Dedifferentiated amniotic fluid mesenchymal stem cell (primary cell): ENCODE measurements around the gene DPF3.

Experiments
- DNase-seq: peaks from one replicate; pipeline ENCODE4 v3.0.0-alpha.2; 2016; ENCODE audit errors: extremely low spot score

DPF3 gene

GRCh38 chr14:72904840-72905561, 11.1 kb upstream of the DPF3 start:
- peak; percentile 83 for DNase-seq

DNA sequence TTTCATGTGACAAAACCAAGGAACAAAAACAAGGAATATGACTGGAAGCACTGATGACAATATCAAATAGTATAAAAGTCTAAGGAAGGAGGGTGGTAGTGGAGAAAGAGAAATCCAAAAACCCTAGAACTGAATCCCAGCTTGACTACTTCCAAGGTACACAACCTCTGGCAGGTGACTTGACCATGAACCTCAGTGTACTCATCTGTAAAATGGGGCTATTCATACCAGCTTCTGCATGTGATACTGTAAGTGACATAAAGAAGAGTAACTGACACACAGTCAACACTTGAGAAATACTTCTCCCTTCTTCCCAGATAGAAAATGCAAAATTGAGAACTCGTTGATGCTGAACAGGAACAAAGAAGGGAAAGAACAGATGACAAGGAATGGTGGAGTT, 10.3 kb upstream of the DPF3 start:
- no peak for DNase-seq

- no peak for DNase-seq
Measured at GRCh38 chr14:72903716-72904115, 9.8 kb upstream of the DPF3 start.

- no peak for DNase-seq
Measured at GRCh38 chr14:72902801-72903530, 9.1 kb upstream of the DPF3 start.

DNA sequence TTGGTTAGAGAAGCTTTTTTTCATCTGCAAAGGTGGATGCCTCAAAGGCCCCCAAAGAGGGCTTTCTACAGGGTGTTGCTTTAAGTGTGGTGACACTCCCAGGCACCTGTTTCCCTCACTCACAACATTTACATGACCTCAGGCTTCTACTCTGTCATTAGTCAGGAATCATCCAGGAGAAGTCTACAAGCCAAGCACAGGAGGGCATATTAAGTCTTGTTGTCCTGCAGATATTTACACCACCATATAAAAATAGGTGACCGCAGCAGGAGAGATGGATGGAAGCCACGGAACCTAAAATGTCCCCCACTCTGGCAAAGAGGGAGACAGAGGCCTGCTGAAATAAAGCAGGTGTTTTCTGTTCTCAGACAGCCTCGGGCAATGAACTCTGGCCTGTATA, 7.5 kb upstream of the DPF3 start:
- DNase-seq, result no peak

GRCh38 chr14:72898448-72898847, 4.5 kb upstream of the DPF3 start:
- no peak for DNase-seq

DNA sequence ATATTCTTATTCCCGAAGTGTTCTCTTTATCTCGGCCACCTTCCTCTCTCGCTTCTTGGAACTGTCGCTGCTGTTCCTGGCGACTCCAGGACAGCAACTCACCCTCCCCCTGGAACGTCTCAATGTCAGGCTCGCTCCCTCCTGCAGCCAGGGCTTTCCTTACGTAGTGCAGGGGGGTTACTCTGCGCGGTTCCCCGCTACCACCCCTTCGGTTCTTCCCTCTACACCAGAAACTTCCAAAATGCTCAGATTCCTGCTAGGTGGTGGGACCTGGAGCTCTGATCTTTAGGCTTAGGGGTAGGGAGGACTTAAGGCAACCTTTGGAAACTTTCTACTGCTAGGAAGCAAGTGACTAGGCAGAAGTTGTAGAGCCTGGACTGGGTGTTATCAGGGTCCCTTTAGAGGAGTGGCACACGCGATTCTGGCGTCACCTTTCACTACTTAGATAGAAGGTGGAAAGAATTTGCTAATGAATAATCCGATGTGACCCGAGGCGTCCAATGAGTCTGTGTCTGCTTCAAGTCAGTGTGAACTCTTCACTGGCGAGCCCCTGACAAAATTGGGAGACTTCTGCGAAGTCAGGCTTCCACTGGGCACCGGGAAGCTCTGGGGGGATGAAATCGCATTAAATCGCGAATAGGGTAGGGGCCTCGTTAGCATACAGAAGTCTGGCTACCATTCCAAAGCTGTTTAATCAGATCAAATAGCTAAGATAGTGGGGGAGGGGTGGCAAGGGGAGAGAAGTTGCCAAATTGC, 900 bp upstream of the DPF3 start:
- no peak for DNase-seq

GRCh38 chr14:72894323-72894622, 372 bp upstream of the DPF3 start:
- no peak for DNase-seq

DNA sequence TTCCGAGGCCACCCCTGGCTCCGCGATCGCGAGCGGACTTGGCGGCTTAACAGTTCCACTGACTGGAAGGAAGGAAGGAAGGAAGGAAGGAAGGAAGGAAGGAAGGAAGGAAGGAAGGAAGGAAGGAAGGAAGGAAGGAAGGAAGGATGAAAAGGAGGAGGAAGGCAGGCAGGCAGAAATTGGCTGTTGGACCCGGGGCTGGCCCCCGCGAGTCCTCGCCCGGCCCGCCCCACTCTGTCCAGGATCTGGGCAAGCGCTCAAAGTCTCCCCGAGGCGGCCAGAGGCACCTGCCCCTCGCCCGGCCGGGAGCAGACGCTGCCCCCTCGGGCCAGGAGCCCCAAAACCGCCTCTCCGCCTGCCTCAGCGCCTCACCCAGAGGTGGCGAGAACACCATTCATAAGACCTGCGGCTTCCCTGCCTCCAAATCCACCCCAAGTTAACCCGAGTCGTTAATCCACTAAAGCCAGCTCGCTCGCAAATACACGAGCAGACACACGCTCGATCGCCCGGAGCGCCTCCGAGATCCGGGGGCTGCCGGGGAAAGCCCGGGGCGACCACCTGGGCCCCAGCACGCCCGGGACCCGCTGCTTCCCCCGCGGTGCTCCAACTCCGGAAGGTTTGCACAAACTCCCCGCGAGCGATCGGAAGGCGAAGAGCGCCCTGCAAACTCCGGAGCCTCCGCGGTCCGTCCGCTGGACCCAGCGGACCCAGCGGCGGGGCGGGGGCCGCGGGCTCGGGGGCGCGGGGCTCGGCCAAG, 844 bp downstream of the DPF3 start:
- no peak for DNase-seq

DNA sequence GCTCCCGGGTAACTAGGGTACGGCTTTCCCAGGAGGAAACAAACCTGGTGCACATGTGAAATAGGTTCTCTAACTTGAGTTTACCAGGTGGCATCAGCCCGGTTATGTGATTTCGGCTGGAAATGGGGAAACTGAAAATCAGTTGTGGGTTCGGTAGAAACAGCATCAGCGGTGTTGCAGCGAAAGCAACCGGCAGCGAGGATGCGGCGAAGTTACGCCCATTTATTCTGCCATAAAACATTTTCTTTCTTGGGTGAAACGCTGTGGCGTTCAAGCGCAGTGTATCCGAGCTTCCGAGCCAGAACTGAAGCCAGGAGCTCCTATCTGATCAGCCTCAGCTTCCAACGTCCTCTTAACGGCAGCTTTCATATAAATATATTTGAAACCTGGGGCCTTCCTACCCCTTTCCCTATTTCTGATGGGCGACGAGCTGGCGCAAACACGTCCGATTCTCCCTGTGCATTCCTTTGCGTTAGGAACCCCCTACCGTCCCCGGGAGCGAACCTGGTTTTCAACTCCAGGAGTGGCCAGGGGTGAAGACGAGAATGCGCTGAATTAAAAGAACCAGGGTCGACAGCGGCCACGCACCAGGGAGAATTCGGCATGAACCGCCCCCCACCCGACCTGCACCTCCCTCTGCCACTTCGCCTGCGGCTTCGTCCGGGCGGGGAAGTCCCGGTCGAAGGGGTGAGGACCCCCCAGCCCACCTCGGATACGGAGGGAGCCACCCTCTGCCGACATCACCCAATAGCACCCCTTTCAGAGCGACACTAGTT, 1.6 kb downstream of the DPF3 start:
- no peak for DNase-seq

- no peak for DNase-seq
Measured at GRCh38 chr14:72891666-72892102, 2.2 kb downstream of the DPF3 start.

- no peak for DNase-seq
Measured at GRCh38 chr14:72889366-72889765, 4.5 kb downstream of the DPF3 start.

DNA sequence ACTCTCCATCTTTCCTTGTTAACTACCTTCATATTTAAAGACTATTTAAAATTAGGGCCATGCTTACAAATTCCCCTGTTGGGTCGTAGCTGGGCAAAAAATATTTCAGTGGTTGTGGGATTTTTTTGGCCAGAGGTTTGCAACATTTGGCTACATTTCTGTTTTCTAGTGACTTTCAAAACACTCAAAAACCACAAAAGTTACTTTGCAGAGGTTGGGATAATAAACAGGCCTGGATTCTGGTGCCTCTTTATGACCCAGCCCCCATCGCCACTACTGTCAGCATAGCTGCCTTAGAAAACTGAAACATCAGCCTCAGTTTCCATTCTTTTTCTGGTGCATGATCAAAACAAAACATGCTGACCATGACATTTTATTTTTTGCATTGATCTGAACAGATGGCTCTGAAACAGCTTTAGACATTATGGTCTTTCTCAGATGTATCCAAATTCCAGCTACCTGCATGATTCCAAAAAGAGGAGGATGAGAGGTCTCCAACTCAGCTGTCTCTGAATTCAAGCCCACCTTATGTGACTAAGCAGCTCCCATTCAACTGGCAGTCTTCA, 5.2 kb downstream of the DPF3 start:
- DNase-seq, result no peak

DNA sequence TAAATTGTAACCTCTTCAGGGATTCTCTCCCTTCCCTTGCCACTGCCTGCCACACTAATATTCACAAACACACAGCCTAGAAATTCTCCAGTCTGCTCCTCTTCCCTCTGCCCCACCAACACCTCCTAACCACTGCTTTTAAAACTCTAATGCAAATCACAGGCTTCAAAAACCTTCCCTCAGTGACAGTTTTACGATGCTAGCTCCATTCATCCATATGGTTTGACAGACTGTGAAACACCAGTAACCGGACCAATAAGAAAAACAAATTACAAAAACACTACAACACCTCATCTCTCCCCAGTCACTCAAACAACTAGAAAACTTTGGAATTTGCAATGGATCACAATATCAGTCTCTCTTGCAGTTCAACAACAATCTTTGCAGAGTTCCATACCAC, 5.7 kb downstream of the DPF3 start:
- DNase-seq, result no peak

- DNase-seq, result no peak
Measured at GRCh38 chr14:72887514-72887913, 6.4 kb downstream of the DPF3 start.

DNA sequence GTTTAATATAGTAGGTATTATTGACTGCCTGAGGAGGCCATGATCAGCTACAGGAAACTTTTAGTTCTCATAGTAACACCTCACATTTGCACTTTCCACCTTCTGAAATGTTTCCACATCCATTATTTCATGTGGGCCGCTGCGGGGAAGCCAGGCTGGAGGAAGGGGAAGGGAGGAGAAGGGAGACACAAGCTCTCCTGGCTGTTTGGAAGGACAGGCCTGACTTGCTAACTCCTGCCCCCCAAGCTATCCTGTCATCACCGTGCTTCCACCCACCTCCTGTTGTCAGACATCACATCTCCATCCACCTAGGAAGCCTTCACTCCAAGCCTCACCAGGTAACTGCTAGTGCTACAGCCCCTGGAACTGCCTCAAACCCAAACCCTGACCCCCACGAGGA, 9.5 kb downstream of the DPF3 start:
- DNase-seq, result no peak

- DNase-seq, result no peak
Measured at GRCh38 chr14:72883961-72884360, 9.9 kb downstream of the DPF3 start.

- no peak for DNase-seq
Measured at GRCh38 chr14:72883109-72883508, 10.8 kb downstream of the DPF3 start.

DNA sequence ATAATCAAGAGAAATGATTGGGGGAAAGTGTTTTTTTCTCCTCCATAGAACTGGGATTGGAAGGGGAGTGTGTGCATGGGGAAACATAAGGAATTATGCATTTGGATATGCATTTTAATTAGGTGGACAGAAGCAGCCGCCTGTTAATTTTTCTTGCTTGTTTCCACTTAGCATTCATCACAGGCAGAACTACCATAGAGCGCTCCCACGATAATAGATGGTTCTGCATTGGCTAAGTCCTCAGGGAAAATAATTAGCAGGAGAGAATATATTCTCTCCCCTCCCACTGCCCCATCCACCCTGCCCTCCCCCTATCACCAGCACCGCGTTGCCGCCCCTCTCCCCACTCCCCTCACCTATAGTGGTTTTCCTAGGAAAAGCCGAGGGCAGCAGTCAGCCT, 11.4 kb downstream of the DPF3 start:
- DNase-seq, result no peak

- DNase-seq, result no peak
Measured at GRCh38 chr14:72882047-72882446, 11.9 kb downstream of the DPF3 start.

DNA sequence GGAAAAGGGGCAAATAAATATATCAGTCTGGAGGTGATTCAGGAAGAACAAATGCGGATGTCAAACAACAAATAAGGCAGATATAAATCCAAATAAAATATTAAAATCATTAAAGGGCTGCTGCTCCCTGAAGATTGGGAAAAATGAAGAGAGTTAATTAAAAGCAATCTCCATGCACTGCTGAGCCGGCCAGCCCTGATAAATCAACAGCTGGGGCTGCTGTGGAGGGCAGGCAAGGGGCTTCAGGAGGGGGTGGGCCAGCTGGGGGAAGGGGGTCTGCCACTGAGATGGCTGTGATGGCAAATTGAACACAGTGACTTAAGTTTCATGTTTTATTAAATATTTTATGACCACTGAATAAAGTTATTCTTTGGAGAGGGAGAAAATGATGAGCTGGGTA, 12.4 kb downstream of the DPF3 start:
- no peak for DNase-seq
